HEK293T (cell line): ENCODE measurements around the gene CAMSAP1.

Experiments used
- LEF1 ChIP-seq: fragments of 450-650 bp; IDR thresholded peaks from 2 replicates; pipeline ENCODE4 v1.6.1; 2017; ENCODE audit warnings: mild to moderate bottlenecking, borderline replicate concordance
- SP1 ChIP-seq: fragments of 450-650 bp; IDR thresholded peaks from 2 replicates; pipeline ENCODE4 v1.6.1; 2017
- SUZ12 ChIP-seq: fragments of 450-650 bp; IDR thresholded peaks from 2 replicates; pipeline ENCODE4 v1.6.1; 2016; ENCODE audit warnings: mild to moderate bottlenecking
- ZNF384 ChIP-seq: fragments of 450-650 bp; IDR thresholded peaks from 2 replicates; pipeline ENCODE4 v1.6.1; 2016

- TF ChIP-seq SUZ12 (no peak), ZNF384 (no peak), SP1 (no peak), LEF1 (no peak)
Measured at GRCh38 chr9:135907006-135907430, 328 bp downstream of the CAMSAP1 start.
